ENCODE measurements around the gene PHF19. TPM values are rescaled to one million over a fixed set of nuclear protein-coding genes. Genes with fewer than 3 reads are reported as not detected.

PHF19 gene
- total RNA-seq, 1 donor from 2014 or later: 86.2 TPM

DNA sequence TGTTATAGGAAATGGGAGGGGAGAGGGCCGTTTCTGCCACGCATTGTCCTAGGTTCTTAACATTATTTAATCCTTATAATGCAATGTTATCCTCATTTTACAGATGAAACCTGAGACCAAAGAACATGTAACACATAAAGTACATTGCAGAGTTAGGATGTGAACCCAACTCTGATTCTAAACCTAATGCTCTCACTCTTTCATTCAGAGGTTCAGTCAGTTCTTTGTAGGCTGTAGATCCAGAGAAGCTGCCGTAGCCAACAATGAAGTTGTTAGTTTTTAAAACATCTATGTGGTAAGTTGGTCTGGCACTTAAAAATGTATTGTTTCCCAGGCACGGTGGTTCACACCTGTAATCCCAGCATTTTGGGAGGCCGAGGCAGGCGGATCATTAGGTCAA, 23.8 kb downstream of the PHF19 start:
- H3K4me3 ChIP-seq (ENCODE audit: low read depth, low read length): no peak overlapping the region
- TF ChIP-seq, protein P1, sequence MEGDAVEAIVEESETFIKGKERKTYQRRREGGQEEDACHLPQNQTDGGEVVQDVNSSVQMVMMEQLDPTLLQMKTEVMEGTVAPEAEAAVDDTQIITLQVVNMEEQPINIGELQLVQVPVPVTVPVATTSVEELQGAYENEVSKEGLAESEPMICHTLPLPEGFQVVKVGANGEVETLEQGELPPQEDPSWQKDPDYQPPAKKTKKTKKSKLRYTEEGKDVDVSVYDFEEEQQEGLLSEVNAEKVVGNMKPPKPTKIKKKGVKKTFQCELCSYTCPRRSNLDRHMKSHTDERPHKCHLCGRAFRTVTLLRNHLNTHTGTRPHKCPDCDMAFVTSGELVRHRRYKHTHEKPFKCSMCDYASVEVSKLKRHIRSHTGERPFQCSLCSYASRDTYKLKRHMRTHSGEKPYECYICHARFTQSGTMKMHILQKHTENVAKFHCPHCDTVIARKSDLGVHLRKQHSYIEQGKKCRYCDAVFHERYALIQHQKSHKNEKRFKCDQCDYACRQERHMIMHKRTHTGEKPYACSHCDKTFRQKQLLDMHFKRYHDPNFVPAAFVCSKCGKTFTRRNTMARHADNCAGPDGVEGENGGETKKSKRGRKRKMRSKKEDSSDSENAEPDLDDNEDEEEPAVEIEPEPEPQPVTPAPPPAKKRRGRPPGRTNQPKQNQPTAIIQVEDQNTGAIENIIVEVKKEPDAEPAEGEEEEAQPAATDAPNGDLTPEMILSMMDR (conservative IDR thresholded peaks at IDR 0.05; ENCODE audit: low read depth, low read length): no peak
- DNase-seq (ENCODE audit: low read depth): no peak

DNA sequence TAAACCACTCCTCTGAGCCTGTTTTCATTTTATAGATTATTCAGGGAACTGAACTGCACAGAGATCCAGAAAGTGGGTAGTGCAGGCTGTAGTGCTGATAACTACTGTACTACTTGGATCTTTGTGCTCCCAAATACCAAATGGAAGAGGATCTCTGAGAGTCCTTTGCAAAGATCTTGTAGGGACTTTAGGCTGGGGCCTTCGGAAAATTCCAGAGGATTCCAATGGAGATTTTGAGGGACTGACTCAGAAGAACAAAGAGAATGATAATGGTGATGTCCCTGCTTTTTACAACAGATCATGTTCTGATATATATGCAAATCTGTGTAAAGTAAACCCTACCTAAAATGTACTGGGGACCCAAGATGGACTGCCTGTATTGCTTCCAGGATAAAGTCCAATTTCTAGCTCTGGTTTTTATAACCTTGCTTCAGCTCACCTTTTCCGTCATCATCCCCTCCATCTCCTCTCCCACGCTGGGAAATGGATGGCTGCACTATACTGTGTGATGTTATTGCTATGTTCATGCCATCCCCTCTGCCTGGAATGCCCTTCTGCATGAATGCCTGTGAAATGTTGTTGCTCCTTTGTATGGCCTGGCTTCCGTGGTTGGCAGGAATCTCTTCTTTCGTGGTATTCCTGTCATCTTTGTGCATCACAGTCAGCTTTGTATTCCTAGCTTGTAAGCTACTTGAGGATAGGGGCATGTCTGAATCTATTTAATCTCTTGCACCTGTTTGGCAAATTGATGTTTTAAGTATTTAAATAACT, 24.6 kb downstream of the PHF19 start:
- no peak overlapping the region for H3K4me3 ChIP-seq (ENCODE audit: low read depth, low read length)
- TF ChIP-seq, protein P1 (conservative IDR thresholded peaks at IDR 0.05; ENCODE audit: low read depth, low read length): no peak
- DNase-seq (ENCODE audit: low read depth): peak; percentile 25

DNA sequence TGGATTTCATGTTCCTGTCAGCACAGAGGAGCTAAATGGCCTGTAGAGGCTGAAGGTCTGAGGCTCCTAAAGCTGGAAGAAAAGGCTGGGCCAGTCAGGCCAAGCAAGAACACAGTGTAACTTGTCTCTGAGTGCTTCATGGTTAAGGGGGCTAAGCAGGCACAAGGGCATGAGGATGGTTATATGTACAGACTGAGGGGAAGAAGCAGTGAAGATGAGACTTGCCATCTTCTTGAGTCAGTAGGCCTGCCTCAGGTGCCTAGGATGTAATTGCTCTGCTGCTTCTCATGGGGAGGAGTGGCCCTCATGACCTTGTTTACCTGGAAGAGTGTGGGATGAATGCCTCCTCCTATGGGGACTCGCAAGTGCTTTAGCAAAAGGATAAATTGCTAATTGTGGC, 25.5 kb downstream of the PHF19 start:
- no peak overlapping the region for H3K4me3 ChIP-seq (ENCODE audit: low read depth, low read length)
- no peak for DNase-seq (ENCODE audit: low read depth)
- TF ChIP-seq, protein P1 (conservative IDR thresholded peaks at IDR 0.05; ENCODE audit: low read depth, low read length): no peak

DNA sequence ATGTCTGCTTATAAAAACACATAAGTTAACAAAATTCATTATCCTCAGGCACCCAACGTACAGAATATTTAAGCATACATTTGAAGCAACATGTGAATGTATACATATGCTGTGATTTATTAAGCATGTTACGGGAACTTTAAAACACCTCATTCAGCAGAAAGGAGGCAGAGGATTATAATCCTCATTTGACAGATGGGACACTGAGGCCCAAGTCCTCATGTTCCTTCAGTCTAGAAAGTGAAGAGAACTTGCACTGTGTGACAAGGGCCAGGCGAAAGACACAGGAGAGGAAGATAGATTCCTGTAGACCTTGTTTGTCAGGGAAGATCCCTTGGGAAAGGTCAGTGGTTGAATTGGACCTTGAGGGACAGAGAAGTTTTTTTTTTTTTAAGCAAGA, 26.7 kb downstream of the PHF19 start:
- no peak overlapping the region for H3K4me3 ChIP-seq (ENCODE audit: low read depth, low read length)
- TF ChIP-seq, protein P1 (conservative IDR thresholded peaks at IDR 0.05; ENCODE audit: low read depth, low read length): no peak
- DNase-seq (ENCODE audit: low read depth): no peak

DNA sequence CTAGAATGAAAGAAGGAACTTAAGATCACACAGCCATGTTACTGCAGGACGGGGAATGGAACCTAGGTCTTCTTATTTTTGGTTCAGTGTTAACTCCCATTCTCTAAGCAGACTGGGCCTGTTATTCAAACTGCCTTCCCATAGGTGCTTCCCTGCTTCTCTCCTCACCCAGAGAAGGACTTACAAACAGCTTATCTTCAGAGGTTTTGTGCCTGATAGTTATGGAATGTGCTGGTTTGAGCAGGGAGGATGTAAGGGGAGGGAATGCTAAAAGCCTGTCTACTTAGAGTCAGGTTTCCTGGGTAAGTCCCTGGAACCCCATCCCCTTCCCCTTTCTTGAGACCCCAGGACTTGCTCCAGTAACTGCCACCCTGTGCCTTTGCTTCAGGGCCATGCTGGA, 30.1 kb downstream of the PHF19 start:
- H3K4me3 ChIP-seq (ENCODE audit: low read depth, low read length): no peak overlapping the region
- no peak for DNase-seq (ENCODE audit: low read depth)
- TF ChIP-seq, protein P1 (conservative IDR thresholded peaks at IDR 0.05; ENCODE audit: low read depth, low read length): no peak

DNA sequence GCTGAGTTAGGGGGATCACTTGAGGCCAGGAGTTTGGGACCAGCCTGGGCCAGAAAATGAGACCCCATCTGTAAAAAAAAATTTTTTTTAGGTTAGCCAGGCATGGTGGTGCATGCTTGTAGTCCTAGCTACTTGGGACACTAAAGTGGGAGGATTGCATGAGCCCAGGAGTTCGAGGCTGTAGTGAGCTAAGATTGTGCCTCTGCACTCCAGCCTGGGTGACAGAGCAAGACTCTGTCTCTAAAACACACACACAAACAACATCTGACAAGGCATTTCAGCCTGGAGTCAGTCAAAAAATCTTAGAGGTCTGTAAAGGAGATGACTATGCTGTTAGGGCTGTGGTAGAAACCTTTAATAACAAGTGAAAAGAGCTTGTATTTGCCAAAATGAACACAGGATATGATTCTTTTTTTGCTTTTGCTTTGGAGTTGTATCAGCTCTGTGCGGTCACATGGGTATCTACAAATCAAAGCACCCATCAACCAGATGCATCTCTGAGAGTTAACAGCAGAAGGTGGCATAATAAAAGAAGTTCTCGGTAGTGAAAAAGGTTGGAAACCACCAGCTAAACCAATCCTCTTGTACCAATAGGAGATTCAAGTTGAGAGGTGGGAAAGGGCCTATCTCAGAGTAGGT, 30.6 kb downstream of the PHF19 start:
- H3K4me3 ChIP-seq (ENCODE audit: low read depth, low read length): no peak overlapping the region
- TF ChIP-seq, protein P1 (conservative IDR thresholded peaks at IDR 0.05; ENCODE audit: low read depth, low read length): no peak
- no peak for DNase-seq (ENCODE audit: low read depth)

Data from epithelial cell of proximal tubule (primary cell).